ENCODE measurements around the gene OR6C4.
"Not testable (repeated sequence)": the region's sequence is repeated elsewhere in the genome, so short reads cannot be mapped to it uniquely, and the experiment has no call there.

Gene OR6C4

GRCh38 chr12:55549302-55549701, at the start of gene OR6C4:
OR6C4 (plus strand) TSS chr12:55549602; CDS start chr12:55551227, 1,625 bp downstream.
- no peak for DNase-seq (ENCODE audit: low spot score)

- DNase-seq (ENCODE audit: low spot score): no peak
Measured at GRCh38 chr12:55499810-55500252, 49.6 kb upstream of the OR6C4 start.

- DNase-seq (ENCODE audit: low spot score): no peak
Measured at GRCh38 chr12:55501601-55502000, 47.8 kb upstream of the OR6C4 start.

- no peak for DNase-seq (ENCODE audit: low spot score)
Measured at GRCh38 chr12:55515696-55516095, 33.7 kb upstream of the OR6C4 start.

GRCh38 chr12:55516391-55516790, 33.0 kb upstream of the OR6C4 start:
- DNase-seq (ENCODE audit: low spot score): no peak

- not testable (repeated sequence) for DNase-seq (ENCODE audit: low spot score)
Measured at GRCh38 chr12:55548235-55548634, 1.2 kb upstream of the OR6C4 start.

GRCh38 chr12:55548756-55549155, 646 bp upstream of the OR6C4 start:
- no peak for DNase-seq (ENCODE audit: low spot score)

GRCh38 chr12:55554296-55554695, 4.9 kb downstream of the OR6C4 start:
- DNase-seq (ENCODE audit: low spot score): no peak

GRCh38 chr12:55570060-55570459, 20.7 kb downstream of the OR6C4 start:
- not testable (repeated sequence) for DNase-seq (ENCODE audit: low spot score)

GRCh38 chr12:55570689-55571088, 21.3 kb downstream of the OR6C4 start:
- not testable (repeated sequence) for DNase-seq (ENCODE audit: low spot score)

GRCh38 chr12:55572168-55572567, 22.8 kb downstream of the OR6C4 start, which contains the start of gene OR2AP1:
OR2AP1 (plus strand) TSS chr12:55572468; CDS start chr12:55574415, 1,947 bp downstream.
- no peak for DNase-seq (ENCODE audit: low spot score)

- no peak for DNase-seq (ENCODE audit: low spot score)
Measured at GRCh38 chr12:55582066-55582465, 32.7 kb downstream of the OR6C4 start.

- no peak for DNase-seq (ENCODE audit: low spot score)
Measured at GRCh38 chr12:55585817-55586216, 36.4 kb downstream of the OR6C4 start.

- not testable (repeated sequence) for DNase-seq (ENCODE audit: low spot score)
Measured at GRCh38 chr12:55590152-55590551, 40.8 kb downstream of the OR6C4 start.
